HepG2 (cell line): ENCODE measurements around the gene NPAS2. TPM values are rescaled to one million over a fixed set of nuclear protein-coding genes. Genes with fewer than 3 reads are reported as not detected.

Experiments used
- ATF4 ChIP-seq, 2 experiments: fragments of 450-650 bp in 1 of 2; sonication (generic) in 1 of 2; formaldehyde crosslinking; IDR thresholded peaks; 2 replicates each; pipeline versions ENCODE4 v1.5.0 to v1.8.0; 2020 to 2022; ENCODE audit warnings: mild to moderate bottlenecking in 1 of 2, missing genetic modification reagents in 1 of 2
- HNRNPH1 ChIP-seq: fragments of 200-400 bp; formaldehyde crosslinking; optimal IDR thresholded peaks from 2 replicates; pipeline ENCODE3; 2017; ENCODE audit warnings: mild to moderate bottlenecking, low read depth, low read length
- HNRNPL ChIP-seq: fragments of 200-400 bp; formaldehyde crosslinking; IDR thresholded peaks from 2 replicates; pipeline ENCODE4 v1.6.1; 2017; ENCODE audit warnings: mild to moderate bottlenecking, low read depth, low read length
- MAFK ChIP-seq, 2 experiments: IDR thresholded peaks in 1 of 2; conservative IDR thresholded peaks in 1 of 2; 2 replicates each; pipeline ENCODE4 v1.6.1; 2011; ENCODE audit warnings: improper control_type of control experiment in 2 of 2, low read length in 2 of 2
- SYNCRIP ChIP-seq: fragments of 200-400 bp; formaldehyde crosslinking; IDR thresholded peaks from 2 replicates; pipeline ENCODE4 v1.6.1; 2018; ENCODE audit warnings: mild to moderate bottlenecking, low read depth, low read length; ENCODE audit not compliant: insufficient read depth
- ZFX ChIP-seq: sonication (generic); formaldehyde crosslinking; IDR thresholded peaks from 2 replicates; pipeline ENCODE4 v1.4.0; 2020; ENCODE audit warnings: mild to moderate bottlenecking, low read depth, missing genetic modification reagents, moderate library complexity
- ZNF121 ChIP-seq: sonication (generic); formaldehyde crosslinking; IDR thresholded peaks from 2 replicates; pipeline ENCODE4 v1.5.0; 2020; ENCODE audit warnings: mild to moderate bottlenecking, missing genetic modification reagents
- ZNF264 ChIP-seq: sonication (generic); formaldehyde crosslinking; IDR thresholded peaks from 2 replicates; pipeline ENCODE4 v1.4.0; 2020; ENCODE audit warnings: missing genetic modification reagents
- ZNF382 ChIP-seq: sonication (generic); formaldehyde crosslinking; IDR thresholded peaks from 2 replicates; pipeline ENCODE4 v1.5.0; 2020; ENCODE audit warnings: missing genetic modification reagents, mild to moderate bottlenecking, borderline replicate concordance
- ZNF574 ChIP-seq: sonication (generic); formaldehyde crosslinking; IDR thresholded peaks from 2 replicates; pipeline ENCODE4 v1.4.0; 2020; ENCODE audit warnings: missing genetic modification reagents
- ZNF589 ChIP-seq: sonication (generic); formaldehyde crosslinking; conservative IDR thresholded peaks from 2 replicates; pipeline ENCODE4 v1.8.0; 2022; ENCODE audit warnings: mild to moderate bottlenecking, moderate library complexity, missing genetic modification reagents
- polyA plus RNA-seq, 8 experiments: library from polyadenylated mRNA; depleted of rRNA in 3 of 8; stranded (reverse) in 7 of 8; unstranded in 1 of 8; fragments of >200 nt; fragmentation: Illumina TruSeq in 4 of 8; extraction: Trizol in 4 of 8; gene quantifications; 2 replicates each; pipeline versions ENCODE4 v1.2.1 to v1.2.3, GENCODE V29; 2011 to 2016; ENCODE audit warnings: low read depth in 4 of 8, missing spikeins in 1 of 8, mixed read lengths in 1 of 8; ENCODE audit not compliant: insufficient read depth in 1 of 8
- total RNA-seq, 5 experiments: library from RNA; depleted of rRNA; stranded (reverse); fragments of >200 nt; fragmentation: Illumina TruSeq; extraction: Trizol; gene quantifications; 2 replicates each; pipeline ENCODE4 v1.2.3, GENCODE V29; 2016; ENCODE audit warnings: low read depth in 1 of 5
- TF ChIP-seq, protein P1 (sequence below): sonication (generic); formaldehyde crosslinking; IDR thresholded peaks from 2 replicates; pipeline ENCODE4 v1.4.0; 2020; ENCODE audit warnings: mild to moderate bottlenecking, missing genetic modification reagents
- TF ChIP-seq, protein P2 (sequence below): sonication (generic); formaldehyde crosslinking; IDR thresholded peaks from 2 replicates; pipeline ENCODE4 v1.4.0; 2020; ENCODE audit warnings: missing genetic modification reagents, borderline replicate concordance

The NPAS2 gene
- total and polyA plus RNA-seq, 2 of the 13 experiments (the other 11 are each of a cell fraction or from before 2014, with no cell fraction given): 14.8 to 37.5 TPM

GRCh38 chr2:100778637-100779450 lies 41.1 kb upstream of the NPAS2 start (continued):
- TF ChIP-seq, protein P1, sequence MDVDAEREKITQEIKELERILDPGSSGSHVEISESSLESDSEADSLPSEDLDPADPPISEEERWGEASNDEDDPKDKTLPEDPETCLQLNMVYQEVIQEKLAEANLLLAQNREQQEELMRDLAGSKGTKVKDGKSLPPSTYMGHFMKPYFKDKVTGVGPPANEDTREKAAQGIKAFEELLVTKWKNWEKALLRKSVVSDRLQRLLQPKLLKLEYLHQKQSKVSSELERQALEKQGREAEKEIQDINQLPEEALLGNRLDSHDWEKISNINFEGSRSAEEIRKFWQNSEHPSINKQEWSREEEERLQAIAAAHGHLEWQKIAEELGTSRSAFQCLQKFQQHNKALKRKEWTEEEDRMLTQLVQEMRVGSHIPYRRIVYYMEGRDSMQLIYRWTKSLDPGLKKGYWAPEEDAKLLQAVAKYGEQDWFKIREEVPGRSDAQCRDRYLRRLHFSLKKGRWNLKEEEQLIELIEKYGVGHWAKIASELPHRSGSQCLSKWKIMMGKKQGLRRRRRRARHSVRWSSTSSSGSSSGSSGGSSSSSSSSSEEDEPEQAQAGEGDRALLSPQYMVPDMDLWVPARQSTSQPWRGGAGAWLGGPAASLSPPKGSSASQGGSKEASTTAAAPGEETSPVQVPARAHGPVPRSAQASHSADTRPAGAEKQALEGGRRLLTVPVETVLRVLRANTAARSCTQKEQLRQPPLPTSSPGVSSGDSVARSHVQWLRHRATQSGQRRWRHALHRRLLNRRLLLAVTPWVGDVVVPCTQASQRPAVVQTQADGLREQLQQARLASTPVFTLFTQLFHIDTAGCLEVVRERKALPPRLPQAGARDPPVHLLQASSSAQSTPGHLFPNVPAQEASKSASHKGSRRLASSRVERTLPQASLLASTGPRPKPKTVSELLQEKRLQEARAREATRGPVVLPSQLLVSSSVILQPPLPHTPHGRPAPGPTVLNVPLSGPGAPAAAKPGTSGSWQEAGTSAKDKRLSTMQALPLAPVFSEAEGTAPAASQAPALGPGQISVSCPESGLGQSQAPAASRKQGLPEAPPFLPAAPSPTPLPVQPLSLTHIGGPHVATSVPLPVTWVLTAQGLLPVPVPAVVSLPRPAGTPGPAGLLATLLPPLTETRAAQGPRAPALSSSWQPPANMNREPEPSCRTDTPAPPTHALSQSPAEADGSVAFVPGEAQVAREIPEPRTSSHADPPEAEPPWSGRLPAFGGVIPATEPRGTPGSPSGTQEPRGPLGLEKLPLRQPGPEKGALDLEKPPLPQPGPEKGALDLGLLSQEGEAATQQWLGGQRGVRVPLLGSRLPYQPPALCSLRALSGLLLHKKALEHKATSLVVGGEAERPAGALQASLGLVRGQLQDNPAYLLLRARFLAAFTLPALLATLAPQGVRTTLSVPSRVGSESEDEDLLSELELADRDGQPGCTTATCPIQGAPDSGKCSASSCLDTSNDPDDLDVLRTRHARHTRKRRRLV (CRISPR knock-in tag): no peak
- peak; percentile 60; the same call in 1 of the 2 replicates for TF ChIP-seq ZFX (CRISPR knock-in tag)
- no peak for TF ChIP-seq ZNF382 (CRISPR knock-in tag)
- TF ChIP-seq, protein P2, sequence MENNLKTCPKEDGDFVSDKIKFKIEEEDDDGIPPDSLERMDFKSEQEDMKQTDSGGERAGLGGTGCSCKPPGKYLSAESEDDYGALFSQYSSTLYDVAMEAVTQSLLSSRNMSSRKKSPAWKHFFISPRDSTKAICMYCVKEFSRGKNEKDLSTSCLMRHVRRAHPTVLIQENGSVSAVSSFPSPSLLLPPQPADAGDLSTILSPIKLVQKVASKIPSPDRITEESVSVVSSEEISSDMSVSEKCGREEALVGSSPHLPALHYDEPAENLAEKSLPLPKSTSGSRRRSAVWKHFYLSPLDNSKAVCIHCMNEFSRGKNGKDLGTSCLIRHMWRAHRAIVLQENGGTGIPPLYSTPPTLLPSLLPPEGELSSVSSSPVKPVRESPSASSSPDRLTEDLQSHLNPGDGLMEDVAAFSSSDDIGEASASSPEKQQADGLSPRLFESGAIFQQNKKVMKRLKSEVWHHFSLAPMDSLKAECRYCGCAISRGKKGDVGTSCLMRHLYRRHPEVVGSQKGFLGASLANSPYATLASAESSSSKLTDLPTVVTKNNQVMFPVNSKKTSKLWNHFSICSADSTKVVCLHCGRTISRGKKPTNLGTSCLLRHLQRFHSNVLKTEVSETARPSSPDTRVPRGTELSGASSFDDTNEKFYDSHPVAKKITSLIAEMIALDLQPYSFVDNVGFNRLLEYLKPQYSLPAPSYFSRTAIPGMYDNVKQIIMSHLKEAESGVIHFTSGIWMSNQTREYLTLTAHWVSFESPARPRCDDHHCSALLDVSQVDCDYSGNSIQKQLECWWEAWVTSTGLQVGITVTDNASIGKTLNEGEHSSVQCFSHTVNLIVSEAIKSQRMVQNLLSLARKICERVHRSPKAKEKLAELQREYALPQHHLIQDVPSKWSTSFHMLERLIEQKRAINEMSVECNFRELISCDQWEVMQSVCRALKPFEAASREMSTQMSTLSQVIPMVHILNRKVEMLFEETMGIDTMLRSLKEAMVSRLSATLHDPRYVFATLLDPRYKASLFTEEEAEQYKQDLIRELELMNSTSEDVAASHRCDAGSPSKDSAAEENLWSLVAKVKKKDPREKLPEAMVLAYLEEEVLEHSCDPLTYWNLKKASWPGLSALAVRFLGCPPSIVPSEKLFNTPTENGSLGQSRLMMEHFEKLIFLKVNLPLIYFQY (CRISPR knock-in tag): peak; percentile 71; the same call in 1 of the 2 replicates
- peak; percentile 43; the same call in 1 of the 2 replicates for TF ChIP-seq ZNF574 (CRISPR knock-in tag)
- no peak for TF ChIP-seq SYNCRIP
- no peak for TF ChIP-seq MAFK (conservative IDR thresholded peaks at IDR 0.05 in 1 of 2, IDR thresholded peaks at IDR 0.05 in 1 of 2; ENCODE audit: low read length in 2 of 2)
- peak; percentile 45; the same call in 1 of the 2 replicates for TF ChIP-seq ZNF121
- 0 out of 2 replicates have a peak, but pooled peaks have one; percentile 13 for TF ChIP-seq ZNF589 (CRISPR knock-in tag)
- TF ChIP-seq ATF4 (CRISPR knock-in tag; IDR thresholded peaks at IDR 0.05): peak in 1 of 2 experiments; percentile 25; a peak in 1 of 4 replicates
- TF ChIP-seq HNRNPL: no peak
- no peak for TF ChIP-seq HNRNPH1
- TF ChIP-seq ZNF264 (CRISPR knock-in tag): no peak
